HEK293T (cell line): ENCODE results near the gene ATAD1.

Source experiments
- ARNT ChIP-seq: fragments of 450-650 bp; IDR thresholded peaks from 2 replicates; pipeline ENCODE4 v1.6.1; 2017; ENCODE audit warnings: mild to moderate bottlenecking
- BHLHE40 ChIP-seq: fragments of 450-650 bp; IDR thresholded peaks from 2 replicates; pipeline ENCODE4 v1.6.1; 2016; ENCODE audit warnings: mild to moderate bottlenecking, moderate library complexity, borderline replicate concordance
- CTBP1 ChIP-seq: fragments of 450-650 bp; IDR thresholded peaks from 2 replicates; pipeline ENCODE4 v1.6.1; 2016; ENCODE audit warnings: borderline replicate concordance
- ELF4 ChIP-seq: fragments of 450-650 bp; IDR thresholded peaks from 2 replicates; pipeline ENCODE4 v1.6.1; 2017; ENCODE audit warnings: antibody characterized with exemption
- FOXA1 ChIP-seq: fragments of 450-650 bp; IDR thresholded peaks from 2 replicates; pipeline ENCODE4 v1.6.1; 2016; ENCODE audit warnings: mild to moderate bottlenecking
- FOXK2 ChIP-seq: fragments of 450-650 bp; IDR thresholded peaks from 2 replicates; pipeline ENCODE4 v1.6.1; 2016; ENCODE audit warnings: mild to moderate bottlenecking
- FOXM1 ChIP-seq: fragments of 450-650 bp; IDR thresholded peaks from 2 replicates; pipeline ENCODE4 v1.6.1; 2017; ENCODE audit warnings: mild to moderate bottlenecking, borderline replicate concordance
- LEF1 ChIP-seq: fragments of 450-650 bp; IDR thresholded peaks from 2 replicates; pipeline ENCODE4 v1.6.1; 2017; ENCODE audit warnings: mild to moderate bottlenecking, borderline replicate concordance
- NFRKB ChIP-seq: fragments of 450-650 bp; IDR thresholded peaks from 2 replicates; pipeline ENCODE4 v1.6.1; 2016; ENCODE audit warnings: mild to moderate bottlenecking, moderate library complexity
- PKNOX1 ChIP-seq: fragments of 450-650 bp; IDR thresholded peaks from 2 replicates; pipeline ENCODE4 v1.6.1; 2016
- SP1 ChIP-seq: fragments of 450-650 bp; IDR thresholded peaks from 2 replicates; pipeline ENCODE4 v1.6.1; 2017
- SUZ12 ChIP-seq: fragments of 450-650 bp; IDR thresholded peaks from 2 replicates; pipeline ENCODE4 v1.6.1; 2016; ENCODE audit warnings: mild to moderate bottlenecking

GRCh38 chr10:87775766-87776165 lies 42.3 kb downstream of the ATAD1 start:
- TF ChIP-seq FOXK2 (no peak), CTBP1 (no peak), FOXM1 (no peak), ELF4 (no peak), FOXA1 (no peak), BHLHE40 (no peak), SP1 (no peak), NFRKB (no peak), ARNT (no peak), LEF1 (no peak), SUZ12 (no peak), PKNOX1 (no peak)
